ENCODE measurements around the gene U2AF1L4.
A peak's percentile ranks its signal among the peaks of the same experiment; 100 is the strongest.

U2AF1L4 gene

DNA sequence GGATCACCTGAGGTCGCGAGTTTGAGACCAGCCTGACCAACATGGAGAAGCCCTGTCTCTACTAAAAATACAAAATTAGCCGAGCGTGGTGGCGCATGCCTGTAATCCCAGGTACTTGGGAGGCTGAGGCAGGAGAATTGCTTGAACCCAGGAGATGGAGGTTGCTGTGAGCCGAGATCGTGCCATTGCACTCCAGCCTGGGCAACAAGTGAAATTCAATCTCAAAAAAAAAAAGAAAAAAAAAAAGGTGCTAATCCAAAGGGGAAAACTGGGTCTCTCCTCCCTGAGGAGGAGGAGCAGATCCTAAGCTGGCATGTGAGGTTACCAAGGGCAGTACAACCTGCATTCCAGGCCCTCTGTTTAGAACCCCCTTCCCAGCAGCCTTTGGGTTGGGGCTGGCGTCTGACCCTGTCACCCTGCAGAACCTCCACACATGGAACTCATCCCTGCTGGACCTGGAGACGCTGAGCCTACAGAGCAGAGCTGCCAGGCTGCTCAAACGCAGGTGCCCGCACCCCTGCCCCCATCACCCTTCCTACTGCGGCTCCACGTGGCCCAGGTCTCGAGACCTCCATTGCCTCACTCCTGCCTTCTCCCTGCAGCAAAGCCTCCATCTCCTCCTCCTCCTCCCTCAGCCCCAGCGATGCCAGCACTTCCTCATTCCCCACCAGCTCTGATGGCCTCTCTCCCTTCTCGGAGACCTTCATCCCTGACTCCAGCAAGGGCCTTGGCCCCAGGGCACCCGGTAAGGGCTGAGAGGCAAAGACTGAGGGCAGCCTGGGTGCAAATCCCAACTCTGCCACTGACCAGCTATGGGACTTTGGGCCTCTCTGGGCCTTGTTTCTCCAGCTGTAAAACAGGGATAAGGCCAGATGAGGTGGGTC lies 19.5 kb upstream of the U2AF1L4 start:
- no peaks in the 10 kb centered on the region for H3K36me3 ChIP-seq (ENCODE audit: insufficient read depth, low read length)
- no peaks in the 10 kb centered on the region for H3K27me3 ChIP-seq (ENCODE audit: insufficient read depth, low read length, poor library complexity, severe bottlenecking)

GRCh38 chr19:35760711-35761349 lies 15.6 kb upstream of the U2AF1L4 start:
- Histone ChIP-seq H2AFZ (ENCODE audit: low read length) (no peak overlapping the region), H3K9ac (ENCODE audit: low read depth, low read length, poor library complexity, severe bottlenecking) (no peak overlapping the region), H3F3A (ENCODE audit: low read depth) (no peaks in the 10 kb centered on the region), H3K27me3 (ENCODE audit: insufficient read depth, low read length, poor library complexity, severe bottlenecking) (no peaks in the 10 kb centered on the region), H3K36me3 (ENCODE audit: insufficient read depth, low read length) (no peaks in the 10 kb centered on the region), H3K4me1 (ENCODE audit: insufficient read depth, low read length, poor library complexity, severe bottlenecking) (peaks cover 13% of the 10 kb centered on the region), H3K9me2 (replicated peaks; ENCODE audit: low read depth, low read length) (no peaks in the 10 kb centered on the region), H3K4me3 (ENCODE audit: low read length, poor library complexity, severe bottlenecking) (no peak overlapping the region), H3K79me2 (ENCODE audit: insufficient read depth, low read length) (peaks cover 13% of the 10 kb centered on the region; the same call in 1 of the 2 replicates), H3K9me3 (ENCODE audit: insufficient read depth, low read depth, low read length) (no peaks in the 10 kb centered on the region), H3K4me2 (ENCODE audit: low read depth, low read length, poor library complexity, severe bottlenecking) (no peak overlapping the region), H4K20me1 (ENCODE audit: insufficient read depth, low read length, poor library complexity, severe bottlenecking) (no peaks in the 10 kb centered on the region)
- TF ChIP-seq EZH2phosphoT487 (IDR thresholded peaks at IDR 0.05; ENCODE audit: borderline replicate concordance) (no peak), CTCF (conservative IDR thresholded peaks at IDR 0.05; ENCODE audit: low read length) (no peak)

More for the DNA sequence above, 19.5 kb upstream of the U2AF1L4 start:
- Histone ChIP-seq H3K9ac (ENCODE audit: low read depth, low read length, poor library complexity, severe bottlenecking) (no peak overlapping the region), H3K79me2 (ENCODE audit: insufficient read depth, low read length) (peaks cover 3% of the 10 kb centered on the region; the same call in 1 of the 2 replicates), H3K4me2 (ENCODE audit: low read depth, low read length, poor library complexity, severe bottlenecking) (no peak overlapping the region), H3K9me3 (ENCODE audit: insufficient read depth, low read depth, low read length) (no peaks in the 10 kb centered on the region), H3K9me2 (replicated peaks; ENCODE audit: low read depth, low read length) (no peaks in the 10 kb centered on the region), H2AFZ (ENCODE audit: low read length) (no peak overlapping the region), H4K20me1 (ENCODE audit: insufficient read depth, low read length, poor library complexity, severe bottlenecking) (no peaks in the 10 kb centered on the region), H3F3A (ENCODE audit: low read depth) (no peaks in the 10 kb centered on the region), H3K4me3 (ENCODE audit: low read length, poor library complexity, severe bottlenecking) (no peak overlapping the region), H3K4me1 (ENCODE audit: insufficient read depth, low read length, poor library complexity, severe bottlenecking) (peaks cover 2% of the 10 kb centered on the region)
- TF ChIP-seq EZH2phosphoT487 (IDR thresholded peaks at IDR 0.05; ENCODE audit: borderline replicate concordance): no peak
- TF ChIP-seq CTCF (conservative IDR thresholded peaks at IDR 0.05; ENCODE audit: low read length): no peak

DNA sequence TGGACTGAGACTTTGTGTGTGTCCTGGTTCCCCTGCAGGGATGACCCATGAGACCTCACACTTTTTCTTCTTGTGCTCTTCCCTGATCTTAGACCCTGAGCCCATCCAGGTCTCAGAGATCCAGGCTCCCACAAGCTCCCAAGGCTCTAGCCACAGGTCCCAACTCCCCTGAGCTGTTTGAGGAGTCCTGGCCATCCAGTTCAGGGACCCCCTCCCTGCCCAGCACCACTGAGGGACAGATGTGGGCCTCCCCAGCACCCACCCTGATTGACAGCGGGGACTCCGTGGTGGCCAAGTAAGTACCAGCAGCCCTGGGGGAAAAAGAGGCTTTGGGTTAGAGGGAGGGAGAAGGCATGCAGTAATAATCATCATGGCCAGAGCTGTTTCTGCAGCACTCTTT lies 14.5 kb upstream of the U2AF1L4 start:
- no peaks in the 10 kb centered on the region for H3F3A ChIP-seq (ENCODE audit: low read depth)
- H3K27me3 ChIP-seq (ENCODE audit: insufficient read depth, low read length, poor library complexity, severe bottlenecking): no peaks in the 10 kb centered on the region
- H3K79me2 ChIP-seq (ENCODE audit: insufficient read depth, low read length): peaks cover 13% of the 10 kb centered on the region; the same call in 1 of the 2 replicates
- H3K9me2 ChIP-seq (replicated peaks; ENCODE audit: low read depth, low read length): no peaks in the 10 kb centered on the region
- H3K4me3 ChIP-seq (ENCODE audit: low read length, poor library complexity, severe bottlenecking): peak overlapping the region; percentile 89
- no peaks in the 10 kb centered on the region for H3K9me3 ChIP-seq (ENCODE audit: insufficient read depth, low read depth, low read length)
- H3K4me2 ChIP-seq (ENCODE audit: low read depth, low read length, poor library complexity, severe bottlenecking): peak overlapping the region; percentile 76
- H2AFZ ChIP-seq (ENCODE audit: low read length): no peak overlapping the region
- TF ChIP-seq EZH2phosphoT487 (IDR thresholded peaks at IDR 0.05; ENCODE audit: borderline replicate concordance): no peak
- no peak for TF ChIP-seq CTCF (conservative IDR thresholded peaks at IDR 0.05; ENCODE audit: low read length)
- no peaks in the 10 kb centered on the region for H4K20me1 ChIP-seq (ENCODE audit: insufficient read depth, low read length, poor library complexity, severe bottlenecking)
- H3K9ac ChIP-seq (ENCODE audit: low read depth, low read length, poor library complexity, severe bottlenecking): peak overlapping the region; percentile 89
- no peaks in the 10 kb centered on the region for H3K36me3 ChIP-seq (ENCODE audit: insufficient read depth, low read length)
- H3K4me1 ChIP-seq (ENCODE audit: insufficient read depth, low read length, poor library complexity, severe bottlenecking): peaks cover 13% of the 10 kb centered on the region

All from Loucy (cell line).